ENCODE data around the gene EGF.
"Not testable (repeated sequence)": the region's sequence is repeated elsewhere in the genome, so short reads cannot be mapped to it uniquely, and the experiment has no call there.

EGF gene

DNA sequence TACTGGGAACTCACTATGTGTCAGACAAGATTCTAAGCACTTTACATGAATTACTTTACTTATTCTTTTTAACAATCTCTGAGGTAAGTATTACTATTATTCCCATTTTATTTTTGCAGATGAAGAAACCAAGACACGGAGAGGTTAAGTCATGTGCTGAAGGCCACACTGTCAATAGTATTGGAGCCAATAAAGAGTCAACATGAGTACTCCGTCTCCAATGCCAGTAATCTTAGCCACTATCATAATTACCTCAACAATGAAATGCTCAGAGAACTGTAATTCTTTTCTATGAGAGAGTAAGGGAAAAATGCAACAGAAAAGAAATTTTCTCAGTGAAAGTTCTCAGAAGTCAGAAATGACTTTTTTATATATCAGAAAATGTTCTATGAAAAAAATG lies 12.7 kb downstream of the EGF start:
- Histone ChIP-seq H3K27ac (ENCODE audit: poor library complexity, severe bottlenecking) (no peak overlapping the region), H3K36me3 (ENCODE audit: low read depth) (no peaks in the 10 kb centered on the region), H3K4me1 (ENCODE audit: insufficient read depth, poor library complexity, severe bottlenecking) (no peaks in the 10 kb centered on the region), H3K4me3 (ENCODE audit: severe bottlenecking) (no peak overlapping the region), H3K27me3 (ENCODE audit: insufficient read depth, poor library complexity, severe bottlenecking) (no peaks in the 10 kb centered on the region), H3K9me3 (ENCODE audit: severe bottlenecking) (no peaks in the 10 kb centered on the region)
- no peak for ATAC-seq (ENCODE audit: low read depth)
- no peak for DNase-seq (ENCODE audit: low spot score)
- TF ChIP-seq, protein P1, sequence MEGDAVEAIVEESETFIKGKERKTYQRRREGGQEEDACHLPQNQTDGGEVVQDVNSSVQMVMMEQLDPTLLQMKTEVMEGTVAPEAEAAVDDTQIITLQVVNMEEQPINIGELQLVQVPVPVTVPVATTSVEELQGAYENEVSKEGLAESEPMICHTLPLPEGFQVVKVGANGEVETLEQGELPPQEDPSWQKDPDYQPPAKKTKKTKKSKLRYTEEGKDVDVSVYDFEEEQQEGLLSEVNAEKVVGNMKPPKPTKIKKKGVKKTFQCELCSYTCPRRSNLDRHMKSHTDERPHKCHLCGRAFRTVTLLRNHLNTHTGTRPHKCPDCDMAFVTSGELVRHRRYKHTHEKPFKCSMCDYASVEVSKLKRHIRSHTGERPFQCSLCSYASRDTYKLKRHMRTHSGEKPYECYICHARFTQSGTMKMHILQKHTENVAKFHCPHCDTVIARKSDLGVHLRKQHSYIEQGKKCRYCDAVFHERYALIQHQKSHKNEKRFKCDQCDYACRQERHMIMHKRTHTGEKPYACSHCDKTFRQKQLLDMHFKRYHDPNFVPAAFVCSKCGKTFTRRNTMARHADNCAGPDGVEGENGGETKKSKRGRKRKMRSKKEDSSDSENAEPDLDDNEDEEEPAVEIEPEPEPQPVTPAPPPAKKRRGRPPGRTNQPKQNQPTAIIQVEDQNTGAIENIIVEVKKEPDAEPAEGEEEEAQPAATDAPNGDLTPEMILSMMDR (IDR thresholded peaks at IDR 0.05; ENCODE audit: poor library complexity, severe bottlenecking) = no peak

DNA sequence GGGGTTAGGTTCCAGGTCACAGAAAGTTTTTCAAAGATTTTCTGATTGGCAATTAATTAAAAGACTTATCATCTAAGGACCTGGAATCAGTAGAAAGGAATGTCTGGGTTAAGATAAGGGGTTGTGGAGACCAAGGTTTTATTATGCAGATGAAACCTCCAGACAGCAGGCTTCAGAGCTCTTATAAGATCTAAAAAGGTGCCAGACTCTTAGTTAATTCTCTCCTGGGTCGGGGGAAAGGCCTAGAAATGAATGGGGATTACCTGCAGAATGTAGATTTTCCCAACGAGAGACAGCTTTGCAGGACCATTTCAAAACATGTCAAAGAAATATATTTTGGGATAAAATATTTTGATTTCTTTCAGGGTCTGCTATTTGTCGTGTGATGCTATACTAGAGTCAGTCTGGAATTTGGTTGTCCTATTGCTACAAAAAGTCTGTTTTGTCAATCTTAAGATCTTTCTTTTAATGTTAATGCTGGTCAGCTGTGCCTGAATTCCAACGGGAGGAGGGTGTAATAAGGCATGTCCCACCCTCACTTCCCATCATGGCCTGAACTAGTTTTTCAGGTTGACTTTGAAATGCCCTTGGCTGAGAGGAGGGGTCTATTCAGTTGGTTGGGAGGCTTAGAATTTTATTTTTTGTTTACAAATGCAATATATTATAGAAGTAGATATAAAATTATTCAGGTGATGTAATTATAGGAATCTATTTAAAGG lies 15.8 kb downstream of the EGF start:
- TF ChIP-seq, protein P1 (IDR thresholded peaks at IDR 0.05; ENCODE audit: poor library complexity, severe bottlenecking) = no peak
- Histone ChIP-seq H3K9me3 (ENCODE audit: severe bottlenecking) (no peaks in the 10 kb centered on the region), H3K4me1 (ENCODE audit: insufficient read depth, poor library complexity, severe bottlenecking) (no peaks in the 10 kb centered on the region), H3K27ac (ENCODE audit: poor library complexity, severe bottlenecking) (no peak overlapping the region), H3K36me3 (ENCODE audit: low read depth) (no peaks in the 10 kb centered on the region), H3K27me3 (ENCODE audit: insufficient read depth, poor library complexity, severe bottlenecking) (no peaks in the 10 kb centered on the region), H3K4me3 (ENCODE audit: severe bottlenecking) (no peak overlapping the region)
- DNase-seq (ENCODE audit: low spot score) (no peak), ATAC-seq (ENCODE audit: low read depth) (no peak)

DNA sequence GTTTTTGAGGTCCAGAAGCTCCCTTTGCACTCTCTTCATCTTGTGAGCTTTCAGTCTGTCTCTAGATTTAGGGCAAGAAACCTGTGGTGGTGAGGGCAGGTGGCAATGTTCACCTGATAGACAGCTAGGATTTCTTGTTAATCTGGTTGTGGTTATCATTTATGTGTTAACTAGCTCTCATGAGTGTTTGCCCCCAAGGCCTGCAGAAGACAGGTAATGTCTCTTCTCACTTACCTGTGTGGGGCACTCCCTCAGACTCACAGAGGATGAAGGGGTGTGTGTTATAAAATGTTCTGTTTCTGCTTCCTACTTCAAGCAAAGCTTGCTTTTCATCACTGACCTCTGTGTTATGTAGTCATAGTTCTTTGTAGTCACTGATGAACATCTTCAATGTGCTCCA lies 17.8 kb downstream of the EGF start:
- Histone ChIP-seq H3K36me3 (ENCODE audit: low read depth) (no peaks in the 10 kb centered on the region), H3K4me1 (ENCODE audit: insufficient read depth, poor library complexity, severe bottlenecking) (no peaks in the 10 kb centered on the region), H3K27ac (ENCODE audit: poor library complexity, severe bottlenecking) (no peak overlapping the region), H3K27me3 (ENCODE audit: insufficient read depth, poor library complexity, severe bottlenecking) (no peaks in the 10 kb centered on the region), H3K4me3 (ENCODE audit: severe bottlenecking) (no peak overlapping the region), H3K9me3 (ENCODE audit: severe bottlenecking) (no peaks in the 10 kb centered on the region)
- DNase-seq (ENCODE audit: low spot score) (no peak), ATAC-seq (ENCODE audit: low read depth) (no peak)
- TF ChIP-seq, protein P1 (IDR thresholded peaks at IDR 0.05; ENCODE audit: poor library complexity, severe bottlenecking) = no peak

DNA sequence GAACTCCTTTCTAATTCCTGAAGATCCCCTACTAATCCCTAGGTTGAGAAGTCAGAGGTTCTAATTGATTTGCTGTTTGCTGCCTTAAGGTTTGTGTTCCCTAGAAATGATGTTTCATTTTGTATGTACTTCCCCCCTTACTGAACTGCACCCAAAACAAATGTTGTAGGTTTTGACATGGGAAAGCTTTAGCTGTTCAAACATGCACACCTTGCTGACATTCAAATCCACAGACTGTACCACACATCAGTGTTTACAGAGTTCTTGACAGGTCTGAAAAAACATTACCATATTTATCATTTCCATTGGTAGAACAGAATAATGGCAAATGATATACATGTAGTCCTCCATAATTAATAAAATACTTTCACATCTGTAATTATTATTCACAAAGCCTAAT lies 18.2 kb downstream of the EGF start:
- Histone ChIP-seq H3K27ac (ENCODE audit: poor library complexity, severe bottlenecking) (no peak overlapping the region), H3K27me3 (ENCODE audit: insufficient read depth, poor library complexity, severe bottlenecking) (no peaks in the 10 kb centered on the region), H3K4me1 (ENCODE audit: insufficient read depth, poor library complexity, severe bottlenecking) (no peaks in the 10 kb centered on the region), H3K4me3 (ENCODE audit: severe bottlenecking) (no peak overlapping the region), H3K36me3 (ENCODE audit: low read depth) (no peaks in the 10 kb centered on the region), H3K9me3 (ENCODE audit: severe bottlenecking) (no peaks in the 10 kb centered on the region)
- DNase-seq (ENCODE audit: low spot score) (no peak), ATAC-seq (ENCODE audit: low read depth) (no peak)
- TF ChIP-seq, protein P1 (IDR thresholded peaks at IDR 0.05; ENCODE audit: poor library complexity, severe bottlenecking) = no peak

DNA sequence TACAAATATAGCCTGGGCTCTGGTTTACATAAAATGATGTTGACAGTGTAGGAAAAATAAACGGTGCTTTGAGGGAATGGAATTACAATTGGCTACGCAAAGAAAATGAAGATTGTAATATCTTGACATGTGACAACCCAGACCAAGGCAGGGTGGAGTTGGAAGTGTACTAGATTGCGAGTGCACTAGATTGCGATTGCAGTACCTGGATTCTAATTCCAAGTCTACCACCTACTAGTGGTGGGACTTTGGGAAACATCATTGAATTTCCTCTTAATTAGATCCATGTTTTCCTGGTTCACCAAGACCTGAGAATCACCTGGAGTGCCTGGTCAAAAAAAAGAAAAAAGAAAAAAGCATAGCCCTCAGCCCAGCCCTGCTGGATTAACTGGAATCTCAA lies 18.6 kb downstream of the EGF start:
- ATAC-seq (ENCODE audit: low read depth) = no peak
- Histone ChIP-seq H3K27me3 (ENCODE audit: insufficient read depth, poor library complexity, severe bottlenecking) (no peaks in the 10 kb centered on the region), H3K4me1 (ENCODE audit: insufficient read depth, poor library complexity, severe bottlenecking) (no peaks in the 10 kb centered on the region), H3K4me3 (ENCODE audit: severe bottlenecking) (no peak overlapping the region), H3K36me3 (ENCODE audit: low read depth) (no peaks in the 10 kb centered on the region), H3K9me3 (ENCODE audit: severe bottlenecking) (no peaks in the 10 kb centered on the region), H3K27ac (ENCODE audit: poor library complexity, severe bottlenecking) (no peak overlapping the region)
- TF ChIP-seq, protein P1 (IDR thresholded peaks at IDR 0.05; ENCODE audit: poor library complexity, severe bottlenecking) = no peak
- DNase-seq (ENCODE audit: low spot score) = no peak

DNA sequence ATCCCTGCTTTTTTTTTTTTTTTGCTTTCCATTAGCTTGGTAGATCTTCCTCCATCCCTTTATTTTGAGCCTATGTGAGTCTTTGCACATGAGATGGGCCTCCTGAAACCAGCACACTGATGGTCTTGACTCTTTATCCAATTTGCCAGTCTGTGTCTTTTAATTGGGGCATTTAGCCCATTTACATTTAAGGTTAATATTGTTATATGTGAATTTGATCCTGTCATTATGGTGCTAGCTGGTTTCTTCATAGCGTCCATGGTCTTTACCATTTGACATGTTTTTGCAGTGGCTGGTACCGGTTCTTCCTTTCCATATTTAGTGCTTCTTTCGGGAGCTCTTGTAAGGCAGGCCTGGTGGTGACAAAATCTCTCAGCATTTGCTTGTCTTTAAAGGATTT lies 24.7 kb downstream of the EGF start:
- not testable (repeated sequence) for H3K27me3 ChIP-seq (ENCODE audit: insufficient read depth, poor library complexity, severe bottlenecking); DNase-seq (ENCODE audit: low spot score); ATAC-seq (ENCODE audit: low read depth); H3K9me3 ChIP-seq (ENCODE audit: severe bottlenecking); H3K27ac ChIP-seq (ENCODE audit: poor library complexity, severe bottlenecking); H3K4me1 ChIP-seq (ENCODE audit: insufficient read depth, poor library complexity, severe bottlenecking); H3K4me3 ChIP-seq (ENCODE audit: severe bottlenecking); H3K36me3 ChIP-seq (ENCODE audit: low read depth)
